ENCODE results near the gene TSPAN9. TPM values are rescaled to one million over a fixed set of nuclear protein-coding genes. Genes with fewer than 3 reads are reported as not detected.

Gene TSPAN9
- total and polyA plus RNA-seq, 4 donors: 7.1 to 50.6 (median 35.5) TPM

DNA sequence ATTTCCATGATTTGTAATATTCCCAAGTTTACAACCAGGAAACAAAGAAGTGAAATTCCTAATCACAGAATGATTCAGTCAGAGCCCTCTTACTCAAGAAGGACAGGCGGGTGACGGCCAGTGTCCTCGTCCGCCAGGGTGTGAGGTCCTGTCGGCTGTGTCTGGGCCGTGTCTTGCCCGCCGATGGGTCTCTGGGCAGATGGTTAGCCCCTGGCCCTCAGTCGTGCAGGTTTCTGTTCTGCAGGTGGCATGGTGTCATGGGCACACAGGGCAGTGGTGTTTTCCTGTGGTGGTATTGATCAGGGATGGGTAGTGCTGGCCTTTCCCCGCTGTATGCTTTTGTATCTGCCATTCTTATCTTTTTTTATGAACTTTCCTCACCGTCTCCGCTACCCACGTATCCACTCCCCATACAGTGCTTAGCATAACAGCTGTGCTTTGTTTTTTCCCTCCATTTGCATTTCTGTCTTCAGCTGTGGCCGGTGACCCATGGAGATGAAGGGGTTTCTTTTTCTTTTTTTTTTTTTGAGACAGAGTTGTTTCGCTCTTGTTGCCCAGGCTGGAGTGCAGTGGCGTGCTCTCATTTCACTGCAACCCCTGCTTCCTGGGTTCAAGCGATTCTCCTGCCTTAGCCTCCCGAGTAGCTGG lies 100.7 kb downstream of the TSPAN9 start:
- Histone ChIP-seq H3K27ac (ENCODE audit: low read depth in 1 of 2, low read length in 2 of 2) (no peak overlapping the region), H3K9me3 (ENCODE audit: control insufficient read depth, low read length) (no peaks in the 10 kb centered on the region), H3K4me1 (ENCODE audit: control insufficient read depth in 1 of 2, insufficient read depth in 2 of 2, low read length in 2 of 2) (no peaks in the 10 kb centered on the region), H3K36me3 (ENCODE audit: control insufficient read depth in 1 of 2, insufficient read depth in 2 of 2, low read length in 1 of 2) (no peaks in the 10 kb centered on the region), H3K27me3 (ENCODE audit: control insufficient read depth in 1 of 2, insufficient read depth in 2 of 2, low read length in 1 of 2) (no peaks in the 10 kb centered on the region), H3K4me3 (ENCODE audit: low read length in 2 of 2) (no peak overlapping the region)
- no peak for ATAC-seq (ENCODE audit: low FRiP score)
- DNase-seq: peak in 1 of 2 donors; percentile 24
- intact Hi-C loops (cut with DNase I): no loop called here
- WGBS, 2 donors: 94 to 95% methylated on average over 18 of the region's 18 CpGs

DNA sequence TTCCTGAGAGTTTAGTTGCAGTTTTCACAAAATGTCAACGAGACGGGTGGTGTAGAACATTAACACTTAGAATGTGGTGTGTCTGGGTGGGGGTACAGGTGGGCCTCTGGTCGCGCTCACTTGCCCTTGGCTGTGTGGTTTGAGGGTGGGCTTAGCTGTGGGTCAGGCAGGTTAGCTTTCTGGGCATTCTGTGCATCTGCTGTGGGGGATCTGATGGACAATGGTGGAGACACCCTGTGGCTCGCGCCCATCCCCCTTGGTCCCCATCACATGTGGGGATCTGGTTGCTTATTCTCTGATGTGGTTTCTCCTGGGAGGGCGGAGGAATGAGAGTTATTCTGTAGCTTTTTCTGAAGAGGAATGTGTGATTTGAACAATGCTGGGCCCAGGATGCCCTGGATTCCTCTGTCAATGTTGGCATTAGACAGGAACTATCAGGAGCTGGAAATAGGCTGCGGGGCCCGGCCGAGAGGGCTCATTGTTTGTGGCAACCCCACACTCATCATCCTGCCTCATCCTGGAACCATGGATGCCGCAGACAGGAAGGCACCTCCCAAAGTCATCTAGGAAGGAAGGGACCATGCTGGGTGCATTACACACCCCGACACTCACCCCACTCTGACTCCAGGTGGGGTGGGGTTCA lies 101.6 kb downstream of the TSPAN9 start:
- no peaks in the 10 kb centered on the region for H3K36me3 ChIP-seq (ENCODE audit: control insufficient read depth in 1 of 2, insufficient read depth in 2 of 2, low read length in 1 of 2)
- intact Hi-C loops (cut with DNase I): no loop called here
- DNase-seq (peak in 1 of 2 donors; percentile 27), ATAC-seq (ENCODE audit: low FRiP score) (no peak)
- H3K4me3 ChIP-seq (ENCODE audit: low read length in 2 of 2): no peak overlapping the region
- no peaks in the 10 kb centered on the region for H3K9me3 ChIP-seq (ENCODE audit: control insufficient read depth, low read length)
- no peak overlapping the region for H3K27ac ChIP-seq (ENCODE audit: low read depth in 1 of 2, low read length in 2 of 2)
- WGBS, 2 donors: 91 to 93% methylated on average over 12 of the region's 12 CpGs
- H3K27me3 ChIP-seq (ENCODE audit: control insufficient read depth in 1 of 2, insufficient read depth in 2 of 2, low read length in 1 of 2): no peaks in the 10 kb centered on the region
- H3K4me1 ChIP-seq (ENCODE audit: control insufficient read depth in 1 of 2, insufficient read depth in 2 of 2, low read length in 2 of 2): no peaks in the 10 kb centered on the region

DNA sequence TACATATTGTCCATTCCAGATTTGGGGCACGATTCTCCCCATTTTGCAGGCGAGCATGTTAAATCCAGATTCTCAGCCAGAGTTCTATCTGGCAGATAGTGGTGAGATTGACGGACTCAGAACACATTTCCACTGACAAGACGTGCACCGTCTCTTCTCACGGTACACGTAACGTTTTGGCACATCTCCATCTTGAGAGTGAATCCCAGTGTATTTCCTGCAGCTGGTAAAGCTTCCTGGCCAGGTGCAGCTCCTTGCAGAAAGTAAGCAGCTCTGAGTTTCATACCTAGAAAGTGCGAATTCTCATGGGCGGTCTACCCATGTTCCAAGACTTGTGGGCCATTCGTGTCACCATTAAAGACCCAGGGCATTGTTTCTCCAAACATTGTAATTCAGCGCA lies 102.6 kb downstream of the TSPAN9 start:
- no peak overlapping the region for H3K4me3 ChIP-seq (ENCODE audit: low read length in 2 of 2)
- 95% methylated on average over 12 of the region's 12 CpGs for WGBS, 2 donors
- ATAC-seq (ENCODE audit: low FRiP score) (no peak), DNase-seq (no peak)
- no peaks in the 10 kb centered on the region for H3K4me1 ChIP-seq (ENCODE audit: control insufficient read depth in 1 of 2, insufficient read depth in 2 of 2, low read length in 2 of 2)
- H3K27me3 ChIP-seq (ENCODE audit: control insufficient read depth in 1 of 2, insufficient read depth in 2 of 2, low read length in 1 of 2): no peaks in the 10 kb centered on the region
- no peak overlapping the region for H3K27ac ChIP-seq (ENCODE audit: low read depth in 1 of 2, low read length in 2 of 2)
- H3K36me3 ChIP-seq (ENCODE audit: control insufficient read depth in 1 of 2, insufficient read depth in 2 of 2, low read length in 1 of 2): no peaks in the 10 kb centered on the region
- H3K9me3 ChIP-seq (ENCODE audit: control insufficient read depth, low read length): no peaks in the 10 kb centered on the region
- intact Hi-C loops (cut with DNase I): no loop called here

DNA sequence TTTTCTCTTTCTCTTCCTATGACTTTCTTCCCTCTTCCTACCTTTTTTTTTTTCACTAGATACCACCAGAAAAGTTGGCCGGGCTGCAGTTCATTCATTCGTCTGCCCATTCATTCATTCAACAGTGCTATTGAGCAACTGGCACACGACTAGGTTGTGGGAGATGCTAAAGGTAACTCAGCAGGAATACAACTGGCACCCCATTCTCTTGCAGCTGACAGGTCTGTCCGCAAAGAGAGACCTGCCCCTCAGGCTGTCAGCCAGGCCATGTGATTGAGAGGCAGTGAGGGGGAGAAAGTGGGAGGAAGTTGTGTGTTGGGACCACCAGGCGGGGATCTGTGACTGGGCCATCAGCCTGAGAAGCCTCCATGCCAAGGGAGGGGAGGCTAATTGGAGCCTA lies 105.2 kb downstream of the TSPAN9 start:
- Histone ChIP-seq H3K27me3 (ENCODE audit: control insufficient read depth in 1 of 2, insufficient read depth in 2 of 2, low read length in 1 of 2) (no peaks in the 10 kb centered on the region), H3K9me3 (ENCODE audit: control insufficient read depth, low read length) (no peaks in the 10 kb centered on the region), H3K4me1 (ENCODE audit: control insufficient read depth in 1 of 2, insufficient read depth in 2 of 2, low read length in 2 of 2) (peaks cover 0 to 8% of the 10 kb centered on the region in 2 donors), H3K27ac (ENCODE audit: low read depth in 1 of 2, low read length in 2 of 2) (no peak overlapping the region), H3K36me3 (ENCODE audit: control insufficient read depth in 1 of 2, insufficient read depth in 2 of 2, low read length in 1 of 2) (no peaks in the 10 kb centered on the region), H3K4me3 (ENCODE audit: low read length in 2 of 2) (no peak overlapping the region)
- intact Hi-C loops (cut with DNase I): no loop called here
- DNase-seq (no peak), ATAC-seq (ENCODE audit: low FRiP score) (no peak)
- WGBS, 2 donors: 78 to 79% methylated on average over 5 of the region's 5 CpGs

DNA sequence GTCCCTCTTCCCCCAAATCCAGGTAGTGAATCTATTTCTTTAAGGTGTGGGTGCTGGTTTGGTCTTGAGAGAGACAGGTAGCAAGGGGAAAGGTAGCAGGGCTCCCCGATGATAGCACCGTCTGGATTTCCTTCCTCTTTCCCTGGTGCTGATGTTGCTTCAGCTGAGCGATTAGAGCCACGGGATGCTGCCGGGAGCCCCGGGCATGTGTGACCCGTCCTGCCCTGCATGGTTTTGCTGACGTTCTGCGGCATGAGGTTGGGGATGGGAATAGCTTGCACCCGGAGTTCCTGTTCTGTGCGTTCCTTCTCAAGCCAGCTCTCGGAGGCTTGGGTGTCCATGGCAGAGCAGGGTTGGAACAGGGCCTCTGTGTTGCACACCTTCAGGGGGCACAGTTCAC lies 107.3 kb downstream of the TSPAN9 start:
- peaks cover 0 to 8% of the 10 kb centered on the region in 2 donors for H3K4me1 ChIP-seq (ENCODE audit: control insufficient read depth in 1 of 2, insufficient read depth in 2 of 2, low read length in 2 of 2)
- peak overlapping the region in 1 of 2 donors; percentile 83 for H3K27ac ChIP-seq (ENCODE audit: low read depth in 1 of 2, low read length in 2 of 2)
- no peak for ATAC-seq (ENCODE audit: low FRiP score)
- intact Hi-C loops (cut with DNase I): no loop called here
- no peak overlapping the region for H3K4me3 ChIP-seq (ENCODE audit: low read length in 2 of 2)
- H3K36me3 ChIP-seq (ENCODE audit: control insufficient read depth in 1 of 2, insufficient read depth in 2 of 2, low read length in 1 of 2): no peaks in the 10 kb centered on the region
- 82 to 93% methylated on average over 12 of the region's 12 CpGs for WGBS, 2 donors
- no peaks in the 10 kb centered on the region for H3K27me3 ChIP-seq (ENCODE audit: control insufficient read depth in 1 of 2, insufficient read depth in 2 of 2, low read length in 1 of 2)
- no peaks in the 10 kb centered on the region for H3K9me3 ChIP-seq (ENCODE audit: control insufficient read depth, low read length)
- DNase-seq: no peak

DNA sequence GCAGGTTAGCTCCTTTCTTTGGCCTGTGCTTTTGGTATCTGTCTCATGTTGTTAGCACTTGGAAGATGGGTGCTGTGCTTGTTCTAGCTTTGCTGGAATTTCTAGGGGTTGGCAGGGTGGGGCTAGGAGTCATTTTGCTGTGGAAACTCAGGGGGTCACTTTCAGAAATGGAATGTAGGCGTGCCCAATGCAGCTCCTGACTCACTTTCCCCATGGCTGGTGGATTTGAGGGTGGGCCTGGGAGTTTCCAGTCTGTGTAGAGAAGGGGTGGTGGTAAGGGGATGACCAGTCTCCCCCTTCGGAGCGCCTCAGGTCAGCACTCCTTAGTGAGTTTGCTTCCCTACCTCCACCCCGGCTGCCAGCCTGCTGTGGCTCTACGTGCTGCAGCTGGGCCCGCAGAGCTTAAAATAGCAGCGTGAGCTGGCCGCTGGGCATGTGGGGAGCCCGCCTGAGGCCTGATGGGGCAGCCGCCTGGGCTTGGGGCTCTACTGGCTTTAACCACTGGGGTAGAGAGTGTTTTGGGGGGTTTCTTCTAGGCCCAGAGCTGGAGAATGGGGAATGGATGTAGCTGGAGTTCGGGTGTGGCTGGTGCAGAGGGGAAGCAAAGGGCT lies 108.2 kb downstream of the TSPAN9 start:
- peak; percentile 77 to 89 for DNase-seq
- 21 to 26% methylated on average over 11 of the region's 11 CpGs for WGBS, 2 donors
- intact Hi-C loops (cut with DNase I): no loop called here

DNA sequence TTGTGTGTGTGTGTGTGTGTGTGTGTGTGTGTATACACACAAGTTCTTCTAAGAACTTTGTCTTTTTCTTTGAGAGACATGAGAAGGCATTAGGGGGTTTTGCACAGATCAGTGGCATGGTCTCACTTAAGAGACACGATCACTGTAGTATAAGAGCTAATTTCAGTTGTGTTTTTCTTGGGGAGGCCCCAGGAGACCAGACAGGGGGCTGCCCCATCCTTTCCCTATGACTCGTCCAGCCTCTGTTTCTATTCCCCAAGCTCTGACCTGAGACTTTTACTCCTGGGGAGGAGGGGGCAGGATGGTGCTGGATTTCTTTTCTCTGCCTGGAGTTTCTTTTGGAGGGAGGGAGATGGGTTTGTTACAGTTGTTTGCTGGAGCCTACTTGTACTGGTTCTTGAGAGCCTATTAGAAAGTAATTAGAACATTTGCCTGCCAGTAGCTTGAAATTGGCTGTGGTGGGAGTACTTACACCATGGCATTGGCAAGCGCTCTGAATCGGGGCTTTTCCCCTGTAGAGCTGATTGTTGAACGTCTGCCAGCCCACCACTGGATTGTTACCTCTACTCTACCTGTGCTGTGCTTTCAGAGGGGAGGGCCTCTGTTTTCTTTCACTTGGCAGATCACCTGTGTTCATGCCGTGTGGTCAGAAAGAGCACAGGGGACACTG lies 109.5 kb downstream of the TSPAN9 start:
- DNase-seq: no peak
- H3K27ac ChIP-seq (ENCODE audit: low read depth in 1 of 2, low read length in 2 of 2): peak overlapping the region in 1 of 2 donors; percentile 83
- peaks cover 0 to 8% of the 10 kb centered on the region in 2 donors for H3K4me1 ChIP-seq (ENCODE audit: control insufficient read depth in 1 of 2, insufficient read depth in 2 of 2, low read length in 2 of 2)
- intact Hi-C loops (cut with DNase I): no loop called here
- no peak overlapping the region for H3K4me3 ChIP-seq (ENCODE audit: low read length in 2 of 2)
- ATAC-seq (ENCODE audit: low FRiP score): no peak
- no peaks in the 10 kb centered on the region for H3K36me3 ChIP-seq (ENCODE audit: control insufficient read depth in 1 of 2, insufficient read depth in 2 of 2, low read length in 1 of 2)
- H3K27me3 ChIP-seq (ENCODE audit: control insufficient read depth in 1 of 2, insufficient read depth in 2 of 2, low read length in 1 of 2): no peaks in the 10 kb centered on the region
- 57 to 58% methylated on average over 6 of the region's 6 CpGs for WGBS, 2 donors
- no peaks in the 10 kb centered on the region for H3K9me3 ChIP-seq (ENCODE audit: control insufficient read depth, low read length)

More for the DNA sequence above, 108.2 kb downstream of the TSPAN9 start:
- ATAC-seq (ENCODE audit: low FRiP score): peak; percentile 69
- no peaks in the 10 kb centered on the region for H3K9me3 ChIP-seq (ENCODE audit: control insufficient read depth, low read length)
- H3K36me3 ChIP-seq (ENCODE audit: control insufficient read depth in 1 of 2, insufficient read depth in 2 of 2, low read length in 1 of 2): no peaks in the 10 kb centered on the region
- peaks cover 0 to 8% of the 10 kb centered on the region in 2 donors for H3K4me1 ChIP-seq (ENCODE audit: control insufficient read depth in 1 of 2, insufficient read depth in 2 of 2, low read length in 2 of 2)
- no peaks in the 10 kb centered on the region for H3K27me3 ChIP-seq (ENCODE audit: control insufficient read depth in 1 of 2, insufficient read depth in 2 of 2, low read length in 1 of 2)
- H3K4me3 ChIP-seq (ENCODE audit: low read length in 2 of 2): no peak overlapping the region
- H3K27ac ChIP-seq (ENCODE audit: low read depth in 1 of 2, low read length in 2 of 2): peak overlapping the region; percentile 72 to 83

DNA sequence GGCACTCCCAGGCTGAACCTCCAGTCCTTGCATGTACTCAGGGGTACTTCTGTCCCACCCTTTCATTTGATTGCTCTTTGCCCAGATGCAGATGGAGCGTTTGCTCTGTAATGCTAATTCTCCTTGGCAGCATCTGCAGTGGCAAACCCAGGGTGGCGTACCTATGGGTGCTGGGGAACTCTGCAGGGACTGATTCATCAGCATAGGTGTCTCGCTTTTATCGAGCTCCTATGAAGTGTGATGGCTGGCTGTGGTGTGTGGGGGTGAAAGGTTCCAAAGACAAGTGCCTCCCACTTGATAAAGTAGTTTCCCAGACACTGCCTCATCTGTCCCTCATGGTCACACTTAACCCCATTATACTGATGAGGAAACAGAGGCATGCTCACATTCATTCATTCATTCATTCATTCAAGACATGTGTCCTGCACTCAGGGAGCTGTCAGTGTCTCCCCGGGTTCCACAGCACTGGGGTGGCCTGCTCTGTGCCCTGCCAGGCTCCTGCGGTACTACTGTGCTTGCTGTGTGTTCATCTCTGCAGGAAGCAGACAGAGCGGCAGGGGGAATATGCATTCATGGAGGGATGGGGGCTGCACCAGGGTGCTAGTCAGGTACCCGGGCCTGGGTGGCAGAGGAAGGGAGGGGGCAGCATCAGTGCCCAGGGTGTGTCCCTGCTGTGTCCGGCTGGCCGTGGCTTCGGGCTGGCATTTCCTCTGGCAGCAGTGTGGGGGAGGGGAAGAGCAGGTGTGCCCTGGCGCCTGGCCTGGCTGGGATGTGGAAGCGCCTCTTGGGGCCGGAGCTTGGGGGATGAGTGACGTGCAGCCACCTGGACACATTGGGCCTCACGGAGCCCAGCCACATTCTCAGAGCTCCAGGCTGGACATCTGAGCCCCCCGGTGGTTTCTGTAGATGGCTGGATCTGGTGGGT lies 110.9 kb downstream of the TSPAN9 start:
- H3K27ac ChIP-seq (ENCODE audit: low read depth in 1 of 2, low read length in 2 of 2): no peak overlapping the region
- 80 to 86% methylated on average over 14 to 17 of the region's 17 CpGs for WGBS, 2 donors
- H3K9me3 ChIP-seq (ENCODE audit: control insufficient read depth, low read length): no peaks in the 10 kb centered on the region
- no peaks in the 10 kb centered on the region for H3K36me3 ChIP-seq (ENCODE audit: control insufficient read depth in 1 of 2, insufficient read depth in 2 of 2, low read length in 1 of 2)
- ATAC-seq (ENCODE audit: low FRiP score) (no peak), DNase-seq (no peak)
- intact Hi-C loops (cut with DNase I): no loop called here
- H3K4me3 ChIP-seq (ENCODE audit: low read length in 2 of 2): no peak overlapping the region
- peaks cover 0 to 8% of the 10 kb centered on the region in 2 donors for H3K4me1 ChIP-seq (ENCODE audit: control insufficient read depth in 1 of 2, insufficient read depth in 2 of 2, low read length in 2 of 2)
- no peaks in the 10 kb centered on the region for H3K27me3 ChIP-seq (ENCODE audit: control insufficient read depth in 1 of 2, insufficient read depth in 2 of 2, low read length in 1 of 2)

All from aorta (tissue), 5 donors.